ENCODE measurements around the gene ATP11A. TPM values are rescaled to one million over a fixed set of nuclear protein-coding genes. Genes with fewer than 3 reads are reported as not detected.

ATP11A gene
- total RNA-seq, 1 experiment from 2014 or later: 41.2 TPM

DNA sequence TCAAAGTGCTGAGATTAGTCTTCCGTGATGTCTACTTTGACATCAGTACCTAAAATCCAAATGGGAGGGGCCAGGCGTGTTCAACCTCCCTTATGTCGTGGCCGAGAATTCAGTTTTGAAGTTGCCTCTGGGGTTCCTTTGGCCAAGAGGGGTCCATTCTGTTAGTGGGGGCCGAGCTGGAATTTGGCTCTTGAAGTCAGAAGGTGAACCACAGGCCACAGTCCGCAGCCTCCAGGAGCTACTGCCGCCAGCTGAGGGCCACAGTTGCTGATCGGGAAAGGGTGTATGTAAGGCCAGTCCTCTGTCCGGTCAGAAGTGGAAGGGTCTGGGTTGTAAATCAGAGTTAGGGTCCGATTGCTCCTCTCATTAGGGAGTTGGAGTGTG lies 31.0 kb downstream of the ATP11A start:
- no peaks in the 10 kb centered on the region for H3K36me3 Mint-ChIP-seq (ENCODE audit: insufficient read depth, unreplicated experiment)
- TF ChIP-seq, protein P1, sequence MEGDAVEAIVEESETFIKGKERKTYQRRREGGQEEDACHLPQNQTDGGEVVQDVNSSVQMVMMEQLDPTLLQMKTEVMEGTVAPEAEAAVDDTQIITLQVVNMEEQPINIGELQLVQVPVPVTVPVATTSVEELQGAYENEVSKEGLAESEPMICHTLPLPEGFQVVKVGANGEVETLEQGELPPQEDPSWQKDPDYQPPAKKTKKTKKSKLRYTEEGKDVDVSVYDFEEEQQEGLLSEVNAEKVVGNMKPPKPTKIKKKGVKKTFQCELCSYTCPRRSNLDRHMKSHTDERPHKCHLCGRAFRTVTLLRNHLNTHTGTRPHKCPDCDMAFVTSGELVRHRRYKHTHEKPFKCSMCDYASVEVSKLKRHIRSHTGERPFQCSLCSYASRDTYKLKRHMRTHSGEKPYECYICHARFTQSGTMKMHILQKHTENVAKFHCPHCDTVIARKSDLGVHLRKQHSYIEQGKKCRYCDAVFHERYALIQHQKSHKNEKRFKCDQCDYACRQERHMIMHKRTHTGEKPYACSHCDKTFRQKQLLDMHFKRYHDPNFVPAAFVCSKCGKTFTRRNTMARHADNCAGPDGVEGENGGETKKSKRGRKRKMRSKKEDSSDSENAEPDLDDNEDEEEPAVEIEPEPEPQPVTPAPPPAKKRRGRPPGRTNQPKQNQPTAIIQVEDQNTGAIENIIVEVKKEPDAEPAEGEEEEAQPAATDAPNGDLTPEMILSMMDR (IDR thresholded peaks at IDR 0.05; ENCODE audit: unreplicated experiment): no peak
- BruUV-seq (replicated peaks): no TSS peak
- H3K27ac Mint-ChIP-seq (ENCODE audit: low read depth, unreplicated experiment): no peak overlapping the region
- ChIA-PET CTCF (no interaction called here), POLR2A (no interaction called here)
- no peaks in the 10 kb centered on the region for H3K27me3 Mint-ChIP-seq (ENCODE audit: insufficient read depth, unreplicated experiment)
- no peaks in the 10 kb centered on the region for H3K9me3 Mint-ChIP-seq (ENCODE audit: unreplicated experiment)
- peaks cover 15% of the 10 kb centered on the region for H3K4me1 Mint-ChIP-seq (ENCODE audit: insufficient read depth, unreplicated experiment)
- no peak for DNase-seq (ENCODE audit: unreplicated experiment)
- intact Hi-C loops (cut with micrococcal nuclease): no loop called here
- H3K4me3 Mint-ChIP-seq (ENCODE audit: unreplicated experiment): no peak overlapping the region

DNA sequence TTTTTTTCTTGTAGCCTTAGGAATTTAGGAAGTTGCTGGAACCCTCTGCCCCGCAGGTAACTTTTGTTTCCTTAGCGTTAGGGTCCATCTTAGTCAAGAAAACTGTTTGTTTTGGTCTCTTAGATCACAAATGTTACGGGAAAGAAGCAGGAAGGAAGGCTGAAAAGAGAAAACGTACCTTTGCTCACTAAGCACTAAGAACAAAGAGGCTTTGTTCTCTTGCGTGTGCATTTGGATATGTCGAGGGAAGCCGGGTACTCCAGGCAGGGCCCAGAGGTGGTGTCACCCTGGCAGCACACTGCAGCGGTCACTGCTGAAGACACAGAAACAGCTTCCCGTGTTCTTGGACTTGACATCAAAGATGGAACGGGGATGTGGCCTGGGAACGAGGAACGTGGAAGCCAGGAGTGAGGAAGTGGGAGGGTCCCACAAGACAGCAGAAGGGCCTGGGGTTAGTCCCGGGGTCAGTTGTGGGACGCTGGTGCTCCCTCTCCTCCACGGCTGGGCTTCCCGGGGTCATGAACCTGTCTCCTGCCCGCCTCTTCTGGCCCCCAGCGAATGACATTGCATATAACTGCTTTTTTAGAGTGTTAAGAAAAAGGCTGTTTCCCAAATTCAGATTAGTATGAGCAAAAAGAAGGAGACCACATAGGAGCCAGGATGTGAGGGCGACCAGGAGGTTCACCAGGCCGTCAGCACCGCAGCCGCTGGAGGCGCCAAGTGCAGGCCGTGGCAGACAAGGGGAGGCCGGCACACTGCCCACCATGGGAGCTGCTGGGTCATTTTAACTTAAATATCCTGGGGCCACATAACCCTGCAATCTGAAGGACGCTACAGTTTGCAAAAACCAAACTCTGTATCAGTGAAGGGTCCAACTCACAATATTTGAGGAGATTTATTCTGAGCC lies 31.6 kb downstream of the ATP11A start:
- Mint-ChIP-seq H3K27ac (ENCODE audit: low read depth, unreplicated experiment) (peak overlapping the region; percentile 44), H3K4me1 (ENCODE audit: insufficient read depth, unreplicated experiment) (peaks cover 19% of the 10 kb centered on the region), H3K36me3 (ENCODE audit: insufficient read depth, unreplicated experiment) (no peaks in the 10 kb centered on the region), H3K9me3 (ENCODE audit: unreplicated experiment) (no peaks in the 10 kb centered on the region), H3K27me3 (ENCODE audit: insufficient read depth, unreplicated experiment) (no peaks in the 10 kb centered on the region), H3K4me3 (ENCODE audit: unreplicated experiment) (no peak overlapping the region)
- ChIA-PET POLR2A (no interaction called here), CTCF (no interaction called here)
- no peak for DNase-seq (ENCODE audit: unreplicated experiment)
- TF ChIP-seq, protein P1 (IDR thresholded peaks at IDR 0.05; ENCODE audit: unreplicated experiment): no peak
- no TSS peak for BruUV-seq (replicated peaks)
- intact Hi-C loops (cut with micrococcal nuclease): no loop called here

DNA sequence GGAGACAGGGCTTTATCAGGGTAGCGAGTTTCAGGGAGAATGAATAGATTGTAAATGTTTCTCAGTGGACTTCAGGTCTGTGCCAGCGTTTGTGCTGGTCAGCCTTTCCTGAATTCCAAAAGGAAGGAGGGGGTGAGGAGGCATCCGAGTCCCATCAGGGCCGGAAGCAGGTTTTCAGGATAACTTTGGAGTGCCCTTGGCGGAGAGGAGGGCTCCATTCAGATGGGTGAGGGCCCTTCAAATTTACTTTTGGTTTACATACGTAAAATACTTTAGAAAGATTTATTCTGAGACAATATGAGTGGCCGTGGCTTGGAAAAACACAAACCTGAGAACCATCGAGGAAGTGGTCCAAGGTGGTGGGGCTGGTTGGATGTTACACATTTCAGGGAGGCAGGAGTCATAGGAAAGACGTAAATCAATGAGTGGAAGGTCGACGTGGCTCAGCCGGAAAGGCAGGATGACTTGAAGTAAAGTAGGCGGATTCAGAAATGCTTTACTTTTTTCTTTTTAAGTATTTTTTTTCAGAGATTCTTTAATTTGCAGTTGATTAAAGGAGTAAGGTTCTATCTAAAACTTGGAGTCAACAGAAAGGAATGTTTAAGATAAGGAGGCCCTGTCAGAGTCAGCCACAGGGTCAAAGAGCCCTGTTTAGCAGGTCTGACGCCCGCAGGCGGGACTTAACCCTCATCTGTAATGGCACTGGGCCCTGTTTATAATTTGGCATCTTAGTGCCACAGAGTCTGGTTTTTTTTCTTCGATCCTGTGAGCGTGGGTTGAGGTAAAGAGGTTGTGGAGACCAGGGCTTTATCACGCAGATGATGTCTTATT lies 32.8 kb downstream of the ATP11A start:
- Mint-ChIP-seq H3K9me3 (ENCODE audit: unreplicated experiment) (no peaks in the 10 kb centered on the region), H3K36me3 (ENCODE audit: insufficient read depth, unreplicated experiment) (no peaks in the 10 kb centered on the region), H3K4me1 (ENCODE audit: insufficient read depth, unreplicated experiment) (peaks cover 19% of the 10 kb centered on the region), H3K4me3 (ENCODE audit: unreplicated experiment) (no peak overlapping the region), H3K27ac (ENCODE audit: low read depth, unreplicated experiment) (no peak overlapping the region), H3K27me3 (ENCODE audit: insufficient read depth, unreplicated experiment) (no peaks in the 10 kb centered on the region)
- TF ChIP-seq, protein P1 (IDR thresholded peaks at IDR 0.05; ENCODE audit: unreplicated experiment): no peak
- ChIA-PET CTCF (interaction anchor here (0.6 kb wide), 1 partner anchor 68 kb away, joined by 4 read pairs; no protein-coding TSS in a partner anchor), POLR2A (no interaction called here)
- no TSS peak for BruUV-seq (replicated peaks)
- intact Hi-C loops (cut with micrococcal nuclease): no loop called here
- DNase-seq (ENCODE audit: unreplicated experiment): peak; percentile 11

DNA sequence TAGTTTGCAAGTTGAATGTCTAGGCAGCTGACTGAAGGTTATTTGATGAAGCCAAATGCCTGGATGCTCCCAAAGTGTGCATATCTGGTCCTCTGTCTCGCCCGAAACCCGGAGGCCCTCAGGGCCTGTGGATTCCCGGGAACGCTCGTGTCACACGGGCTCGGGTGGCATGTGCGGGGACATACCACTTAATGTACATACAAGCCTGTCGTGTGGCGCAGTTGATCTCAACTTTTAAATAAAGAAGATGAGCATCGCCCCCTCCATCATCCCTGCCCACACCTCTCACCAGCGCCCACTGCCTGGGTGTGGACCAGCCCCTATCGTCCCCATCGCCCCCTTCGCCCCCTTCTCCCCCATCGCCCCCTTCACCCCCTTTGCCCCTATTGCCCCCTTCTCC lies 33.9 kb downstream of the ATP11A start:
- no peak for DNase-seq (ENCODE audit: unreplicated experiment)
- H3K36me3 Mint-ChIP-seq (ENCODE audit: insufficient read depth, unreplicated experiment): no peaks in the 10 kb centered on the region
- H3K4me3 Mint-ChIP-seq (ENCODE audit: unreplicated experiment): no peak overlapping the region
- intact Hi-C loops (cut with micrococcal nuclease): no loop called here
- H3K4me1 Mint-ChIP-seq (ENCODE audit: insufficient read depth, unreplicated experiment): peaks cover 19% of the 10 kb centered on the region
- H3K27me3 Mint-ChIP-seq (ENCODE audit: insufficient read depth, unreplicated experiment): no peaks in the 10 kb centered on the region
- no TSS peak for BruUV-seq (replicated peaks)
- H3K9me3 Mint-ChIP-seq (ENCODE audit: unreplicated experiment): no peaks in the 10 kb centered on the region
- POLR2A ChIA-PET: interaction anchor here (0.6 kb wide), 1 partner anchor 826 kb away, joined by 3 read pairs; no protein-coding TSS in a partner anchor
- CTCF ChIA-PET: interaction anchor here (0.6 kb wide), 1 partner anchor 69 kb away, joined by 4 read pairs; no protein-coding TSS in a partner anchor
- H3K27ac Mint-ChIP-seq (ENCODE audit: low read depth, unreplicated experiment): no peak overlapping the region
- TF ChIP-seq, protein P1 (IDR thresholded peaks at IDR 0.05; ENCODE audit: unreplicated experiment): no peak

Measured in MCF 10A (cell line).